ENCODE data around the gene GALNT2.

The GALNT2 gene

GRCh38 chr1:230105245-230105753 is 38.3 kb downstream of the GALNT2 start:
- Histone ChIP-seq H3K4me3 (replicated peaks; ENCODE audit: insufficient read depth, low read length) (no peak overlapping the region), H3K27ac (replicated peaks) (no peak overlapping the region), H3K27me3 (ENCODE audit: insufficient read depth, poor library complexity, severe bottlenecking) (no peaks in the 10 kb centered on the region)
- no peak for DNase-seq (ENCODE audit: low read depth in 1 of 2, low spot score in 1 of 2)
- TF ChIP-seq POLR2AphosphoS5 (IDR thresholded peaks at IDR 0.05; ENCODE audit: low read depth) (no peak), CTCF (IDR thresholded peaks at IDR 0.05; ENCODE audit: insufficient read depth, low read length) (no peak), REST (IDR thresholded peaks at IDR 0.05; ENCODE audit: insufficient replicate concordance, low read depth) (no peak), SPI1 (IDR thresholded peaks at IDR 0.05; ENCODE audit: borderline replicate concordance, low read depth) (no peak), GABPA (IDR thresholded peaks at IDR 0.05; ENCODE audit: low read depth) (no peak)

DNA sequence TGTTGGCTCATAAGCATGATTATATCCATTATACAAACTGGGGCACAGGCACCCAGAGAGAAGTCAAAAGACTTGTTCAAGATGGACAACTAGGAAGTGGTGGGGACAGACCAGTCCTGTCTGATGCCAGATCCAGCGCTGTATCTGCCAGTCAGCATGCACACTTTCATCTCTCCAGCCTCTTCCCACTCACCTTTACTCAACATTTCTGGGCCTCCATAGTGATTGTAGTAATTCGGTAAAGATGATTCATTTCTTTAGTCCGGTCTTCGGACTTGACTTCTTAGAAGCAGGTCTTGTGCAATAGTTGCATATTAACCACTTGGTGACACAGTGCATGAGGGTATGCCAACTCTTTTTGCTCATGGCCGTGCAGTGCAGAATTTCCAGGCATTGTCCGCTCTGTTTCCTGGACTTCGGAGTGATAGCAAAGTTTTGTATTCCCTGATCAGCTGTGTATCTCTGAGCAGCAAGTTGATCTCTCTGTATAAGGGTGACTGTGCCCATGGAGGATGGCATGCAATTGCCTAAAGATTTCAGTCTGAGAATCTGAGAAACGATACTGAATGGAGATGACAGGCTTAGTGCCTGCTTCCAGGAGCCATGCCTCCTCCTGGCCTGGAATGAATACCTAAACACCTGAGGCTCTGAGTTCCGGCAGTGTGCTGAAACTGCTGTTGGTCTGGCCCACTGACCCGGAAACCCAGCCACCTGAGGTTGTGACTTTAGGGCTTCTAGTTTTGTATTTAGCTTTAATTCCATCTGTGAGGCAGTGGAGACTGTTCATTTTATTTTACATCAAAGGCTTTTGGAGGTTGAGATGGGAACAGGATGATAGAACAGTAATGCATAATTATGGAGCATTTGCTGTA is 39.0 kb downstream of the GALNT2 start:
- Histone ChIP-seq H3K4me3 (replicated peaks; ENCODE audit: insufficient read depth, low read length) (no peak overlapping the region), H3K27me3 (ENCODE audit: insufficient read depth, poor library complexity, severe bottlenecking) (no peaks in the 10 kb centered on the region), H3K27ac (replicated peaks) (no peak overlapping the region)
- no peak for TF ChIP-seq CTCF (IDR thresholded peaks at IDR 0.05; ENCODE audit: insufficient read depth, low read length)
- no peak for TF ChIP-seq GABPA (IDR thresholded peaks at IDR 0.05; ENCODE audit: low read depth)
- peak; percentile 40 to 90 for DNase-seq (ENCODE audit: low read depth in 1 of 2, low spot score in 1 of 2)

DNA sequence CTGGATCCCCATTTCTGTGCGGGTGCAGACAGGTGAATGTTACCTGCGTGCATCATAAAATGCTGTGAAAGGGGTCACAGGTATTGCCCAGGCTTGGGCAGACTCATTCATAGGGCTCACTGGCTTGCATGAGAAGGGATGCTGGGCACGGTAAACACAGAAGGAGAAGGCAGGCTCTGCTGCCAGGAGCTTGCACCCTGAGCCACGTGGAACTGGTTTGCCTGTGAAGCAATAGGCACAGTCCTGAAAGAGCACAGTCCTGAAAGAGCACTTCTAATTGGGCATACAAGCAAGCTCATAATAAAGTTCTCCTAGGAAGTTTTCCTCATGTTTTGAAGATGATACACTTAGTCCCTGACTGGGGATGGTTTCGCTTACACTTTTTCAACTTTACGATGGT is 40.9 kb downstream of the GALNT2 start:
- H3K27ac ChIP-seq (replicated peaks), result no peak overlapping the region
- peak in 1 of 2 experiments; percentile 67 for DNase-seq (ENCODE audit: low read depth in 1 of 2, low spot score in 1 of 2)
- no peak overlapping the region for H3K4me3 ChIP-seq (replicated peaks; ENCODE audit: insufficient read depth, low read length)
- no peaks in the 10 kb centered on the region for H3K27me3 ChIP-seq (ENCODE audit: insufficient read depth, poor library complexity, severe bottlenecking)
- TF ChIP-seq POLR2AphosphoS5 (IDR thresholded peaks at IDR 0.05; ENCODE audit: low read depth) (no peak), SPI1 (IDR thresholded peaks at IDR 0.05; ENCODE audit: borderline replicate concordance, low read depth) (no peak), REST (IDR thresholded peaks at IDR 0.05; ENCODE audit: insufficient replicate concordance, low read depth) (no peak), GABPA (IDR thresholded peaks at IDR 0.05; ENCODE audit: low read depth) (no peak), CTCF (IDR thresholded peaks at IDR 0.05; ENCODE audit: insufficient read depth, low read length) (no peak)
